GM10266 (cell line): ENCODE measurements around the gene KLHL9.

Source experiments
- DNase-seq: peaks from one replicate; pipeline ENCODE4 v3.0.0; 2012; ENCODE audit errors: extremely low spot score
- TF ChIP-seq, protein P1 (sequence below): IDR thresholded peaks from 2 replicates; pipeline ENCODE4 v1.5.1; 2012; ENCODE audit warnings: mild to moderate bottlenecking, low read depth; ENCODE audit not compliant: control insufficient read depth, insufficient read depth; ENCODE audit errors: missing control alignments

Gene KLHL9

DNA sequence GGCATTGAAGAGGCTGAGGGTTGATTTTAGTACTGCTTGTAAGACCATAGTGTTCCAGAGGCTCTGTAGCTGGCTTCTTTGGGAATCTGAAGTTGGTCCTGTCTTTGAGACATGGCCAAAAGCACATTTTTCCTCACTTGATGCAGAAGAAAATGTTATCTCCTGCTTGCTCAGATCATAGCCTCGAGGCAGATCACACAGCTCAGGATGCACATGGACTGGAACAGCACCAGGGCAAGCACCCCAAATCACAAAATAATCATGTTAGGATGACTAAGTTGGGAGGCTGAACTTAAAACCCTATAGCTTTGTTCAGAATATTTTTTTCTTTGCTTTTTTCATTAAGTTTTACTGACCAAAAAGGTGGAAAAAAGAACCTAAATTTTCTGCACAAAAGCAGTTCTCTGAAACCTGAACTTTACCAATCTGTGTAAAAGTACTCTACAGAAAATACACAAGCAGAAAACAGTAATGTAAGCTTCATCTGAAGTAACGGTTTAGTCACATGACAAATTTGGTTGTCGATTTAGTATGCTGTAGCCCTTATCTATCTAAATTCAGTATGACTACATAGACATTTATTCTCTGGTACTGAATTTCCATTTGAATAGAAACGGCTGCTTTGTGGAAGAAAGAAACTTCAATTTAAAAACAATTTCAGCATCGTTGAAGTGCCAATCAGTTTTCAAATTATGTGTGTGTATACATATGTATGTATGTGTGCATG, 3.4 kb downstream of the KLHL9 start:
- TF ChIP-seq, protein P1, sequence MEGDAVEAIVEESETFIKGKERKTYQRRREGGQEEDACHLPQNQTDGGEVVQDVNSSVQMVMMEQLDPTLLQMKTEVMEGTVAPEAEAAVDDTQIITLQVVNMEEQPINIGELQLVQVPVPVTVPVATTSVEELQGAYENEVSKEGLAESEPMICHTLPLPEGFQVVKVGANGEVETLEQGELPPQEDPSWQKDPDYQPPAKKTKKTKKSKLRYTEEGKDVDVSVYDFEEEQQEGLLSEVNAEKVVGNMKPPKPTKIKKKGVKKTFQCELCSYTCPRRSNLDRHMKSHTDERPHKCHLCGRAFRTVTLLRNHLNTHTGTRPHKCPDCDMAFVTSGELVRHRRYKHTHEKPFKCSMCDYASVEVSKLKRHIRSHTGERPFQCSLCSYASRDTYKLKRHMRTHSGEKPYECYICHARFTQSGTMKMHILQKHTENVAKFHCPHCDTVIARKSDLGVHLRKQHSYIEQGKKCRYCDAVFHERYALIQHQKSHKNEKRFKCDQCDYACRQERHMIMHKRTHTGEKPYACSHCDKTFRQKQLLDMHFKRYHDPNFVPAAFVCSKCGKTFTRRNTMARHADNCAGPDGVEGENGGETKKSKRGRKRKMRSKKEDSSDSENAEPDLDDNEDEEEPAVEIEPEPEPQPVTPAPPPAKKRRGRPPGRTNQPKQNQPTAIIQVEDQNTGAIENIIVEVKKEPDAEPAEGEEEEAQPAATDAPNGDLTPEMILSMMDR: no peak
- no peak for DNase-seq

DNA sequence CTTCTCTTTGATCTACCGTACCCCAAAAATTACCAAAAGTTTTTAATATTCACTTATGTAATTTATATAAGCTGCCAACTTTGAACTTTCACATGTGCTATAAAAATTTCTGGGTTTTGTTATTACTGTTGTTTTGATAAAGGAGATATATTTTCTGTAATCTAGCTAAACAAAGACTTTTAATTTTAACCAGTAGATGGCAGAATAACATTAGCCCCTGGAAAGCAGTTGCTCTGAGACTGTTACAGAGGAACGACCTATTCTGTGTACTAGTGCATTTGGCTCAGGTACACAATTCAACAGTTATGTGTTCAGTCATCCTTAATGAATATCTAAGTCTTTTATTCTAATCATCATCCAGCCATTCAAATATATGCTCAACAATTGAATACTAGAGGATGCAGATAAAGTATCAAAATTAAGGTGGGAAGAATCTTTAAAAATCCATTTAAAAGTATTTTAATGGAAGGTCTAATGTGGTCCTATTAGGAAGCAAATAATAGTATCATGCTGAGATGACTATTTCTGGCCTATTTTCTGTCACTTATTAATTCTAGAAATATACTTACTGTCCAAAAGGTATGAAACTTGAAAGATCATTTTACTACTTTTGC, 8.6 kb downstream of the KLHL9 start:
- peak; percentile 40 for DNase-seq
- TF ChIP-seq, protein P1: peak; percentile 37

DNA sequence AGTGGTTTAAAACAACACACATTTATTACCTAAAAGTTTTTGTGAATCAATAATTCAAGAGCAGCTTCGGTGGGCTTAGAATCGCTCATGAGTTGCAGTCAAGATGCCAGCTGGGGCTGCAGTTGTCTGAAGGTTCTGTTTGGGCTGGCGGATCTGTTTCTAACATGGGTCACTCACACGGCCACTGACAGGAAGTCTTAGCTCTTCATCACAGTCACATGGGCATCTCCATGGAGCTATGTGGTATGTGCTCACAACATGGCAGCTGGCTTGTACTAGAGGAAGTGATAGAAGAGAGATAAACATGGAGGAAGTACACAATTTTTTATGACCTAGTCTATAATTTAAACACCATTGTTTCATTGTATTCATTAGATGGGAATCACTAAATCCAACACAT, 11.2 kb downstream of the KLHL9 start:
- no peak for DNase-seq
- TF ChIP-seq, protein P1: no peak

DNA sequence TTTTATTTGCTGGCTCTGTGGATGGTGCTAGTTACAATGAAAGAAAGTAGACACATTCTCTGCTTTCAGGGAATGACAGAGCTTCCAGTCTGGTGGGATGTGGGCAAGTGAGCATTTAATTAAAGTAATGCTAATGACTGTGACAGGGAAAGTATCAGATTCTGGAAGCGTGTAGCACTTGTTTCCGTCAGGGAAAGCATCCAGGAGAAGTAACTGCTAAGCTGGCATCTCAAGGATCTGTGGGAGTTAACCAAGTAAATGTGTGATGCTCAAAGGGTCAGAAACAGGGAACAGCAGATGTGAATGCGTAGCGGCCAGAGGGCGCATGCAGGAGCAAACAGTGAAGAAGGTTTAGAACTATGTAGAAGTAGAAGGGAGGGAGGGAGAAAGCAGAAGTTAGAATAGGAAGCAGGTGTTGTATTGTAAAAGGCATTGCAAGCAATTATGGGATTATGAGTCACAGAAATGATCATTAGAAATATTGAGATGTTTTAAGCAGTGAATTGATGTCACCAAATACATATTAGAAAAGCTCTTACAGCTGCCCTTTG, 12.2 kb downstream of the KLHL9 start:
- TF ChIP-seq, protein P1: no peak
- no peak for DNase-seq

DNA sequence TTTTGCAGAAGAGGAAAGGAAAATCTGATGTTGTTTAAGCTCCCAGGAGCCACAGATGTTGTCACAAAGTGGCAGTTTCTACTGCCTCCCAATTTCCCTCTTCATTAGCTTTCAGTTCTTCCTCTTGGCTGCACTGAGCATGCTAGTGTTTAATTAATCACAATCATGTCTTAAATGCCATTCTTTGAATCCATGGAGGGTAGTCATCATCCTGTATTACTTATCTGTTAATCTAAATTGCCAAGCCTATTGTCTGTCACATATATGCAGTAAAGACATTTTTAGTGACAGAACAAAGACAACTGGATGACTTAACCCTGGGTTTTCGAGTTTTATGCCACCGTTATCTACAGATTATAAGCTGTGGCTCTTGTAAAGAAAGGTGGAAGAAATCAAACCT, 14.7 kb downstream of the KLHL9 start:
- TF ChIP-seq, protein P1: no peak

DNA sequence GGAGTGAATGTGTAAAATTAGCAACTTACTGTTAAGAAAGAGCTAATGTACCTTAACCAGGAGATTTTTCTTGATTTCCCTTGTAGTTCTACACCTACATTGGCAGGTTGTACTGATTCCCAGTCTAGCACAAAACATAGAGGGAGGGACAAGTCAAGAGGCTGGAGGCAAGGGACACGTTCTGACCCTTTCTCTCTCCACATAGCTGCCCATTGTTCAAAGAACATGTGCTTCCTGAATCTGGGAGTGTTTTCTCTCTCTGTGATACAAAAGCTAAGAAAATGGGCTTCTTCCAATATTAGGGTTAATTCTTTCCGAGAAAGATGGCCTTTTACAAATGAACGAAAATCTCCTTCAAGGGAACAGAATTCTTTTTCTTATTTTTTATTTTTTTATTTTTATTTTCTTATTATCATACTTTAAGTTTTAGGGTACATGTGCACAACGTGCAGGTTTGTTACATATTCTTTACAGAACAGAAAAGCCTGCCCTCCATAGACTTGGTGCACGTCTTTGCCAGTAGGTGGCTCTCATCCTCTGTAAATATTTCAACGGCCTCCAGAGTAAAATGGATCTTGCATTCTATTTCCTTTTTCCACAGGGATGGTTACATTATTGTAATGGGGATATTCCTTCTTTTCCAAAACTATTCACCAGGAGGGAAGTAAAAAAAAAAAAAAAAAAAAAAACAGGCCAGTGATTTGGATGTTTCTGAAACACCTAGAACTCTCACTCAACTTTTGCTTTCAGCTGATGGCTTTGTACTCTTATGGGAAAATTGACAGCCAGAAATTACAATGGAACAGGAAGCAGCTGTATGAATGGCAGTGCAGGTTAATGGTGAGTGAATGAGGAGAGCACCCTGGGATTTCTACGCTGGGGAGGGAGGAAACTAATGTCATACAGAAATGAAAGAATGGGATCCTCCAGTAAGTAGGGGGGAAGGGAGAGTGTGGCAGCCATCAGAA, 17.0 kb downstream of the KLHL9 start:
- TF ChIP-seq, protein P1: peak; percentile 75
- DNase-seq: peak; percentile 18

More for the DNA sequence above, 14.7 kb downstream of the KLHL9 start:
- DNase-seq: no peak
